Limb (tissue), 2 donors: Measurements from ENCODE around the gene ZNF683.
"Not testable (repeated sequence)": the region's sequence is repeated elsewhere in the genome, so short reads cannot be mapped to it uniquely, and the experiment has no call there.

ENCODE experiments used
- DNase-seq, 2 donors: peaks; one replicate each; pipeline ENCODE4 v3.0.0-alpha.2; 2016; ENCODE audit errors: extremely low spot score in 2 of 2

ZNF683 gene

GRCh38 chr1:26372611-26373010 lies at the start of gene ZNF683:
Gene ZNF683, minus strand, starts transcription at chr1:26372750. Its CDS starts 4,179 bp downstream, at chr1:26368571.
- not testable (repeated sequence) for DNase-seq

GRCh38 chr1:26419494-26419893 lies 46.9 kb upstream of the ZNF683 start:
- no peak for DNase-seq

- DNase-seq: no peak
Measured at GRCh38 chr1:26418865-26419349, 46.4 kb upstream of the ZNF683 start.

- peak; percentile 32 to 82 for DNase-seq
Measured at GRCh38 chr1:26417111-26417759, 44.7 kb upstream of the ZNF683 start.

- no peak for DNase-seq
Measured at GRCh38 chr1:26413031-26413430, 40.5 kb upstream of the ZNF683 start.

GRCh38 chr1:26412180-26412840 lies 39.8 kb upstream of the ZNF683 start:
- no peak for DNase-seq

- DNase-seq: no peak
Measured at GRCh38 chr1:26411624-26412074, 39.1 kb upstream of the ZNF683 start.

- DNase-seq: no peak
Measured at GRCh38 chr1:26410706-26411623, 38.4 kb upstream of the ZNF683 start, which contains the start of gene LIN28A. Gene LIN28A, plus strand, starts transcription at chr1:26410817. Its CDS starts 75 bp downstream, at chr1:26410892.

- DNase-seq: no peak
Measured at GRCh38 chr1:26409191-26409807, 36.7 kb upstream of the ZNF683 start.

- peak; percentile 72 to 92 for DNase-seq
Measured at GRCh38 chr1:26408604-26409003, 36.1 kb upstream of the ZNF683 start.

- DNase-seq: no peak
Measured at GRCh38 chr1:26405281-26405915, 32.8 kb upstream of the ZNF683 start.

GRCh38 chr1:26404641-26405040 lies 32.1 kb upstream of the ZNF683 start:
- no peak for DNase-seq

GRCh38 chr1:26403656-26404055 lies 31.1 kb upstream of the ZNF683 start:
- DNase-seq: no peak

GRCh38 chr1:26401891-26402290 lies 29.3 kb upstream of the ZNF683 start:
- no peak for DNase-seq

- no peak for DNase-seq
Measured at GRCh38 chr1:26399034-26399433, 26.5 kb upstream of the ZNF683 start.

GRCh38 chr1:26395754-26396153 lies 23.2 kb upstream of the ZNF683 start:
- no peak for DNase-seq

GRCh38 chr1:26391450-26391849 lies 18.9 kb upstream of the ZNF683 start:
- DNase-seq: no peak

- no peak for DNase-seq
Measured at GRCh38 chr1:26389604-26390247, 17.2 kb upstream of the ZNF683 start.

- no peak for DNase-seq
Measured at GRCh38 chr1:26388791-26389445, 16.4 kb upstream of the ZNF683 start.

GRCh38 chr1:26387447-26387846 lies 14.9 kb upstream of the ZNF683 start:
- no peak for DNase-seq
